ENCODE results near the gene SND1. TPM values are rescaled to one million over a fixed set of nuclear protein-coding genes. Genes with fewer than 3 reads are reported as not detected.
A peak's percentile ranks its signal among the peaks of the same experiment; 100 is the strongest.

SND1 gene
- total RNA-seq, 1 donor from 2014 or later = 139 TPM

- DNase-seq (ENCODE audit: low read depth in 2 of 2) = no peak
Observed at GRCh38 chr7:127903892-127904669, 252.1 kb downstream of the SND1 start.

- no peak for DNase-seq (ENCODE audit: low read depth in 2 of 2)
Observed at GRCh38 chr7:127904670-127904985, 252.6 kb downstream of the SND1 start.

GRCh38 chr7:127905021-127905420 lies 253.0 kb downstream of the SND1 start:
- no peak for DNase-seq (ENCODE audit: low read depth in 2 of 2)

- DNase-seq (ENCODE audit: low read depth in 2 of 2) = peak; percentile 39 to 88
Observed at GRCh38 chr7:127905491-127906330, 253.7 kb downstream of the SND1 start.

- peak; percentile 41 to 89 for DNase-seq (ENCODE audit: low read depth in 2 of 2)
Observed at GRCh38 chr7:127907110-127908040, 255.4 kb downstream of the SND1 start.

- no peak for DNase-seq (ENCODE audit: low read depth in 2 of 2)
Observed at GRCh38 chr7:127908430-127909258, 256.6 kb downstream of the SND1 start.

GRCh38 chr7:127909424-127910152 lies 257.6 kb downstream of the SND1 start:
- DNase-seq (ENCODE audit: low read depth in 2 of 2) = no peak

- no peak for DNase-seq (ENCODE audit: low read depth in 2 of 2)
Observed at GRCh38 chr7:127910670-127911069, 258.7 kb downstream of the SND1 start.

GRCh38 chr7:127911968-127912511 lies 260.0 kb downstream of the SND1 start:
- no peak for DNase-seq (ENCODE audit: low read depth in 2 of 2)

GRCh38 chr7:127912901-127913300 lies 260.9 kb downstream of the SND1 start:
- DNase-seq (ENCODE audit: low read depth in 2 of 2) = no peak

- no peak for DNase-seq (ENCODE audit: low read depth in 2 of 2)
Observed at GRCh38 chr7:127913686-127914085, 261.7 kb downstream of the SND1 start.

GRCh38 chr7:127914693-127915092 lies 262.7 kb downstream of the SND1 start:
- no peak for DNase-seq (ENCODE audit: low read depth in 2 of 2)

- no peak for DNase-seq (ENCODE audit: low read depth in 2 of 2)
Observed at GRCh38 chr7:127916735-127917134, 264.7 kb downstream of the SND1 start.

- no peak for DNase-seq (ENCODE audit: low read depth in 2 of 2)
Observed at GRCh38 chr7:127918130-127918529, 266.1 kb downstream of the SND1 start.

- DNase-seq (ENCODE audit: low read depth in 2 of 2) = no peak
Observed at GRCh38 chr7:127920787-127921438, 268.9 kb downstream of the SND1 start.

- no peak for DNase-seq (ENCODE audit: low read depth in 2 of 2)
Observed at GRCh38 chr7:127922656-127923055, 270.7 kb downstream of the SND1 start.

GRCh38 chr7:127924874-127925273 lies 272.9 kb downstream of the SND1 start:
- DNase-seq (ENCODE audit: low read depth in 2 of 2) = no peak

- DNase-seq (ENCODE audit: low read depth in 2 of 2) = no peak
Observed at GRCh38 chr7:127927348-127927696, 275.3 kb downstream of the SND1 start.

GRCh38 chr7:127928222-127928621 lies 276.2 kb downstream of the SND1 start:
- DNase-seq (ENCODE audit: low read depth in 2 of 2) = no peak

Data from dermis microvascular lymphatic vessel endothelial cell (primary cell).